H9 (cell line): ENCODE measurements around the gene CD27. TPM values are rescaled to one million over a fixed set of nuclear protein-coding genes. Genes with fewer than 3 reads are reported as not detected.

Experiments
- DNase-seq: peaks from one replicate; pipeline ENCODE4 v3.0.0-alpha.2; 2017
- H2AFZ ChIP-seq: one replicate; pipeline ENCODE4 v1.6.1; 2013; ENCODE audit warnings: mild to moderate bottlenecking, low read length, control low read depth, moderate library complexity
- H2AK5ac ChIP-seq: 2 replicates; pipeline ENCODE4 v1.6.1; 2013; ENCODE audit warnings: low read length, control low read depth, mixed read lengths; ENCODE audit not compliant: insufficient read length
- H2BK120ac ChIP-seq: one replicate; pipeline ENCODE4 v1.6.1; 2013; ENCODE audit warnings: low read depth, mild to moderate bottlenecking, low read length, control low read depth, inconsistent platforms; ENCODE audit not compliant: poor library complexity, severe bottlenecking
- H2BK12ac ChIP-seq: 2 replicates; pipeline ENCODE4 v1.6.1; 2013; ENCODE audit warnings: low read length, control low read depth, mixed read lengths, low read depth; ENCODE audit not compliant: insufficient read length
- H2BK15ac ChIP-seq: 2 replicates; pipeline ENCODE4 v1.6.1; 2013; ENCODE audit warnings: low read depth, low read length, control low read depth
- H2BK20ac ChIP-seq: one replicate; pipeline ENCODE4 v1.6.1; 2013; ENCODE audit warnings: low read depth, mild to moderate bottlenecking, low read length, control low read depth, inconsistent platforms; ENCODE audit not compliant: poor library complexity, severe bottlenecking
- H2BK5ac ChIP-seq: 2 replicates; pipeline ENCODE4 v1.6.1; 2013; ENCODE audit warnings: low read length, control low read depth, mixed read lengths; ENCODE audit not compliant: insufficient read length
- H3K14ac ChIP-seq: 2 replicates; pipeline ENCODE4 v1.6.1; 2013; ENCODE audit warnings: low read length, control low read depth; ENCODE audit not compliant: insufficient read depth
- H3K18ac ChIP-seq: 2 replicates; pipeline ENCODE4 v1.6.1; 2013; ENCODE audit warnings: low read depth, mild to moderate bottlenecking, mixed read lengths, low read length, control low read depth; ENCODE audit not compliant: insufficient read length
- H3K23ac ChIP-seq: 2 replicates; pipeline ENCODE4 v1.6.1; 2013; ENCODE audit warnings: low read length, control low read depth, mixed read lengths, low read depth; ENCODE audit not compliant: insufficient read length
- H3K23me2 ChIP-seq: 2 replicates; pipeline ENCODE4 v1.6.1; 2013; ENCODE audit warnings: low read depth, mild to moderate bottlenecking, mixed read lengths, low read length, control low read depth; ENCODE audit not compliant: insufficient read length, poor library complexity, severe bottlenecking
- H3K27ac ChIP-seq: 2 replicates; pipeline ENCODE4 v1.5.1; 2013; ENCODE audit warnings: low read length, control low read depth, mixed read lengths, low read depth; ENCODE audit not compliant: insufficient read length
- H3K27me3 ChIP-seq: 2 replicates; pipeline ENCODE4 v1.6.1; 2013; ENCODE audit warnings: low read length, control low read depth, inconsistent platforms; ENCODE audit not compliant: insufficient read depth
- H3K4ac ChIP-seq: 2 replicates; pipeline ENCODE4 v1.6.1; 2013; ENCODE audit warnings: low read depth, mild to moderate bottlenecking, control low read depth, inconsistent platforms, low read length, moderate library complexity
- H3K4me1 ChIP-seq: 2 replicates; pipeline ENCODE4 v1.6.1; 2013; ENCODE audit warnings: low read length, control low read depth, inconsistent platforms; ENCODE audit not compliant: insufficient read depth
- H3K4me2 ChIP-seq: 2 replicates; pipeline ENCODE4 v1.6.1; 2013; ENCODE audit warnings: low read length, control low read depth, mixed read lengths; ENCODE audit not compliant: insufficient read length, insufficient read depth
- H3K56ac ChIP-seq: 2 replicates; pipeline ENCODE4 v1.6.1; 2013; ENCODE audit warnings: low read depth, mild to moderate bottlenecking, mixed read lengths, low read length, control low read depth; ENCODE audit not compliant: insufficient read length
- H3K79me1 ChIP-seq: 2 replicates; pipeline ENCODE4 v1.6.1; 2013; ENCODE audit warnings: low read depth, mild to moderate bottlenecking, moderate library complexity, low read length, control low read depth, inconsistent platforms; ENCODE audit not compliant: insufficient read depth, poor library complexity, severe bottlenecking
- H3K79me2 ChIP-seq: 2 replicates; pipeline ENCODE4 v1.6.1; 2013; ENCODE audit warnings: low read length, control low read depth, inconsistent platforms; ENCODE audit not compliant: insufficient read depth
- H3K9ac ChIP-seq: 2 replicates; pipeline ENCODE4 v1.6.1; 2013; ENCODE audit warnings: low read length, control low read depth, mixed read lengths; ENCODE audit not compliant: insufficient read length; ENCODE audit errors: extremely low read depth
- H3K9me3 ChIP-seq: one replicate; pipeline ENCODE4 v1.6.1; 2013; ENCODE audit warnings: low read depth, low read length, inconsistent platforms; ENCODE audit not compliant: control insufficient read depth
- H3T11ph ChIP-seq: one replicate; pipeline ENCODE4 v1.6.1; 2013; ENCODE audit warnings: mild to moderate bottlenecking, low read length, control low read depth, inconsistent platforms
- H4K20me1 ChIP-seq: one replicate; pipeline ENCODE4 v1.6.1; 2013; ENCODE audit not compliant: control insufficient read depth, insufficient read length, insufficient read depth
- H4K5ac ChIP-seq: 2 replicates; pipeline ENCODE4 v1.6.1; 2013; ENCODE audit warnings: low read depth, mild to moderate bottlenecking, mixed read lengths, low read length, control low read depth; ENCODE audit not compliant: insufficient read length
- H4K8ac ChIP-seq: replicated peaks from 2 replicates; pipeline ENCODE4 v1.6.1; 2013; ENCODE audit warnings: low read length, control low read depth, mixed read lengths, low read depth; ENCODE audit not compliant: insufficient read length
- H4K91ac ChIP-seq: 2 replicates; pipeline ENCODE4 v1.6.1; 2013; ENCODE audit warnings: low read depth, mild to moderate bottlenecking, moderate library complexity, mixed read lengths, low read length, control low read depth; ENCODE audit not compliant: insufficient read length
- H3K27ac Mint-ChIP-seq, 3 experiments: 2 replicates in 2 of 3; 3 replicates in 1 of 3; pipeline ENCODE4 v1.8.0; 2020 to 2021; ENCODE audit warnings: mixed read lengths in 3 of 3, mild to moderate bottlenecking in 1 of 3, moderate library complexity in 1 of 3
- H3K27me3 Mint-ChIP-seq: 2 replicates; pipeline ENCODE4 v1.8.0; 2021; ENCODE audit warnings: low read depth, mild to moderate bottlenecking, moderate library complexity, mixed read lengths
- H3K36me3 Mint-ChIP-seq, 3 experiments: 2 replicates in 2 of 3; 3 replicates in 1 of 3; pipeline ENCODE4 v1.8.0; 2020 to 2021; ENCODE audit warnings: low read depth in 3 of 3, mixed read lengths in 3 of 3; ENCODE audit not compliant: insufficient read depth in 1 of 3
- H3K4me1 Mint-ChIP-seq, 2 experiments: 2 replicates each; pipeline ENCODE4 v1.8.0; 2020; ENCODE audit warnings: mixed read lengths in 2 of 2
- H3K4me3 Mint-ChIP-seq, 2 experiments: 2 replicates in 1 of 2; 3 replicates in 1 of 2; pipeline ENCODE4 v1.8.0; 2020 to 2021; ENCODE audit warnings: mild to moderate bottlenecking in 2 of 2, mixed read lengths in 2 of 2, moderate library complexity in 1 of 2
- H3K9me3 Mint-ChIP-seq, 2 experiments: 2 replicates in 1 of 2; 3 replicates in 1 of 2; pipeline ENCODE4 v1.8.0; 2020; ENCODE audit warnings: mild to moderate bottlenecking in 2 of 2, mixed read lengths in 2 of 2, moderate library complexity in 1 of 2
- CTCF ChIP-seq: fragments of 200-600 bp; sonication (generic); conservative IDR thresholded peaks from 3 replicates; pipeline ENCODE4 v1.8.0; 2021; ENCODE audit warnings: antibody characterized with exemption, mild to moderate bottlenecking
- WGBS: extraction: QIAGEN DNeasy Blood & Tissue Kit; methylation state at CpG from one replicate; pipeline ENCODE4 v1.1.7; 2013; ENCODE audit warnings: missing lambda C conversion rate, low lambda C conversion rate, mixed read lengths; ENCODE audit not compliant: insufficient read length; ENCODE audit errors: extremely low coverage; 5-methylcytosine and 5-hydroxymethylcytosine counted together
- total RNA-seq: library from RNA; stranded (reverse); gene quantifications from 2 replicates; pipeline ENCODE4 v1.2.1, GENCODE V29; 2021

CD27 gene
- total RNA-seq, 1 experiment from 2014 or later: 0.37 TPM

- peaks cover 4% of the 10 kb centered on the region; the same call in 1 of the 2 replicates for H3K79me2 ChIP-seq
- WGBS: no CpG with 5 or more reads among the region's 14 CpGs
Observed at GRCh38 chr12:6494258-6494743, 49.5 kb downstream of the CD27 start.

More at GRCh38 chr12:6494258-6494743, 49.5 kb downstream of the CD27 start:
- H2AK5ac ChIP-seq: no peak overlapping the region
- H2BK120ac ChIP-seq: no peak overlapping the region
- H3K4me1 ChIP-seq: 0 out of 2 replicates have a peak, but pooled peaks cover 2% of the 10 kb centered on the region
- 0 out of 3 replicates have a peak, but pooled peaks have one; percentile 11 for TF ChIP-seq CTCF
- H4K8ac ChIP-seq: no peak overlapping the region
- H2BK15ac ChIP-seq: no peak overlapping the region
- H3K4ac ChIP-seq: no peak overlapping the region; the same call in 1 of the 2 replicates
- no peak overlapping the region for H4K5ac ChIP-seq
- H3K23me2 ChIP-seq: peaks cover 9% of the 10 kb centered on the region
- Mint-ChIP-seq H3K9me3 (no peaks in the 10 kb centered on the region), H3K36me3 (peaks cover 25 to 51% (median 47%) of the 10 kb centered on the region in 3 experiments), H3K4me3 (peak overlapping the region; percentile 90 to 91), H3K4me1 (peaks cover 20 to 23% of the 10 kb centered on the region in 2 experiments), H3K27me3 (no peaks in the 10 kb centered on the region), H3K27ac (peak overlapping the region; percentile 95 to 99 (median 97))
- peaks cover 8% of the 10 kb centered on the region for H3K79me1 ChIP-seq
- peak overlapping the region; percentile 72 for H3K9ac ChIP-seq
- H2BK20ac ChIP-seq: no peak overlapping the region
- H3K18ac ChIP-seq: peak overlapping the region; percentile 86
- no peak for DNase-seq
- no peak overlapping the region; the same call in 1 of the 2 replicates for H3K14ac ChIP-seq
- no peak overlapping the region for H3T11ph ChIP-seq
- peak overlapping the region; percentile 59 for H3K27ac ChIP-seq
- peak overlapping the region; percentile 100 for H3K4me2 ChIP-seq
- H4K91ac ChIP-seq: no peak overlapping the region
- H2BK5ac ChIP-seq: no peak overlapping the region
- no peak overlapping the region for H2BK12ac ChIP-seq
- no peak overlapping the region for H3K23ac ChIP-seq
- no peaks in the 10 kb centered on the region for H3K27me3 ChIP-seq
- H3K56ac ChIP-seq: no peak overlapping the region
- H2AFZ ChIP-seq: no peak overlapping the region
- H4K20me1 ChIP-seq: no peaks in the 10 kb centered on the region
- H3K9me3 ChIP-seq: no peaks in the 10 kb centered on the region
